IPS-NIHi7 (cell line): Measurements from ENCODE around the gene TXNL4A.

Source experiments
- DNase-seq: peaks from one replicate; pipeline ENCODE4 v3.0.0; 2012; ENCODE audit warnings: mixed read lengths; ENCODE audit errors: extremely low spot score

Gene TXNL4A

GRCh38 chr18:79949697-79950487 lies 38.5 kb downstream of the TXNL4A start:
- no peak for DNase-seq

- DNase-seq, result no peak
Observed at GRCh38 chr18:79948719-79949411, 39.5 kb downstream of the TXNL4A start.

GRCh38 chr18:79947881-79948610 lies 40.3 kb downstream of the TXNL4A start:
- peak; percentile 6 for DNase-seq

- no peak for DNase-seq
Observed at GRCh38 chr18:79947054-79947755, 41.2 kb downstream of the TXNL4A start.

- no peak for DNase-seq
Observed at GRCh38 chr18:79945118-79946042, 43.0 kb downstream of the TXNL4A start.

GRCh38 chr18:79944746-79945117 lies 43.6 kb downstream of the TXNL4A start:
- no peak for DNase-seq

- no peak for DNase-seq
Observed at GRCh38 chr18:79944126-79944731, 44.1 kb downstream of the TXNL4A start.

- no peak for DNase-seq
Observed at GRCh38 chr18:79943608-79944125, 44.7 kb downstream of the TXNL4A start.

GRCh38 chr18:79942786-79943607 lies 45.4 kb downstream of the TXNL4A start:
- DNase-seq, result no peak

- DNase-seq, result no peak
Observed at GRCh38 chr18:79942211-79942610, 46.2 kb downstream of the TXNL4A start.

- no peak for DNase-seq
Observed at GRCh38 chr18:79941473-79942119, 46.8 kb downstream of the TXNL4A start.

GRCh38 chr18:79940814-79941472 lies 47.4 kb downstream of the TXNL4A start:
- no peak for DNase-seq

GRCh38 chr18:79940126-79940813 lies 48.1 kb downstream of the TXNL4A start:
- DNase-seq, result no peak

GRCh38 chr18:79939096-79939495 lies 49.3 kb downstream of the TXNL4A start:
- DNase-seq, result no peak

- DNase-seq, result no peak
Observed at GRCh38 chr18:79938196-79938595, 50.2 kb downstream of the TXNL4A start.

GRCh38 chr18:79937103-79937860 lies 51.1 kb downstream of the TXNL4A start:
- no peak for DNase-seq

GRCh38 chr18:79936641-79937040 lies 51.7 kb downstream of the TXNL4A start:
- DNase-seq, result no peak
